Measurements from ENCODE around the gene DERA. TPM values are rescaled to one million over a fixed set of nuclear protein-coding genes. Genes with fewer than 3 reads are reported as not detected.
A peak's percentile ranks its signal among the peaks of the same experiment; 100 is the strongest.
"Not testable (repeated sequence)": the region's sequence is repeated elsewhere in the genome, so short reads cannot be mapped to it uniquely, and the experiment has no call there.

DERA gene
- total and polyA plus RNA-seq, 4 donors: 15.5 to 57.2 (median 23.7) TPM

- no peaks in the 10 kb centered on the region for H3K4me1 ChIP-seq (ENCODE audit: control insufficient read depth in 1 of 2, insufficient read depth in 2 of 2, low read length in 2 of 2)
- WGBS, 2 donors: 77 to 80% methylated on average over 1 of the region's 1 CpG
- no peaks in the 10 kb centered on the region for H3K9me3 ChIP-seq (ENCODE audit: control insufficient read depth, low read length)
- no peak overlapping the region for H3K4me3 ChIP-seq (ENCODE audit: low read length in 2 of 2)
- ATAC-seq (ENCODE audit: low FRiP score) (no peak), DNase-seq (no peak)
- intact Hi-C loops (cut with DNase I): no loop called here
- H3K27ac ChIP-seq (ENCODE audit: low read depth in 1 of 2, low read length in 2 of 2): no peak overlapping the region
- no peaks in the 10 kb centered on the region for H3K27me3 ChIP-seq (ENCODE audit: control insufficient read depth in 1 of 2, insufficient read depth in 2 of 2, low read length in 1 of 2)
- H3K36me3 ChIP-seq (ENCODE audit: control insufficient read depth in 1 of 2, insufficient read depth in 2 of 2, low read length in 1 of 2): peaks cover 3% of the 10 kb centered on the region in 2 donors
Measured at GRCh38 chr12:15963271-15963670, 52.1 kb downstream of the DERA start.

- DNase-seq (no peak), ATAC-seq (ENCODE audit: low FRiP score) (no peak)
- Histone ChIP-seq H3K4me3 (ENCODE audit: low read length in 2 of 2) (no peak overlapping the region), H3K36me3 (ENCODE audit: control insufficient read depth in 1 of 2, insufficient read depth in 2 of 2, low read length in 1 of 2) (peaks cover 0 to 2% of the 10 kb centered on the region in 2 donors), H3K9me3 (ENCODE audit: control insufficient read depth, low read length) (no peaks in the 10 kb centered on the region), H3K27ac (ENCODE audit: low read depth in 1 of 2, low read length in 2 of 2) (no peak overlapping the region), H3K4me1 (ENCODE audit: control insufficient read depth in 1 of 2, insufficient read depth in 2 of 2, low read length in 2 of 2) (no peaks in the 10 kb centered on the region), H3K27me3 (ENCODE audit: control insufficient read depth in 1 of 2, insufficient read depth in 2 of 2, low read length in 1 of 2) (no peaks in the 10 kb centered on the region)
- 78 to 86% methylated on average over 1 of the region's 1 CpG for WGBS, 2 donors
- intact Hi-C loops (cut with DNase I): no loop called here
Measured at GRCh38 chr12:15966426-15966825, 55.3 kb downstream of the DERA start.

- intact Hi-C loops (cut with DNase I); H3K36me3 ChIP-seq (ENCODE audit: control insufficient read depth in 1 of 2, insufficient read depth in 2 of 2, low read length in 1 of 2); H3K4me3 ChIP-seq (ENCODE audit: low read length in 2 of 2); H3K27me3 ChIP-seq (ENCODE audit: control insufficient read depth in 1 of 2, insufficient read depth in 2 of 2, low read length in 1 of 2); DNase-seq; H3K4me1 ChIP-seq (ENCODE audit: control insufficient read depth in 1 of 2, insufficient read depth in 2 of 2, low read length in 2 of 2); H3K9me3 ChIP-seq (ENCODE audit: control insufficient read depth, low read length); H3K27ac ChIP-seq (ENCODE audit: low read depth in 1 of 2, low read length in 2 of 2); ATAC-seq (ENCODE audit: low FRiP score): not testable (repeated sequence)
- WGBS, 2 donors: 96 to 97% methylated on average over 3 of the region's 3 CpGs
Measured at GRCh38 chr12:15967053-15967452, 55.9 kb downstream of the DERA start.

GRCh38 chr12:15971211-15971610 lies 60.1 kb downstream of the DERA start:
- Histone ChIP-seq H3K36me3 (ENCODE audit: control insufficient read depth in 1 of 2, insufficient read depth in 2 of 2, low read length in 1 of 2) (peaks cover 0 to 2% of the 10 kb centered on the region in 2 donors), H3K9me3 (ENCODE audit: control insufficient read depth, low read length) (no peaks in the 10 kb centered on the region), H3K4me3 (ENCODE audit: low read length in 2 of 2) (no peak overlapping the region), H3K27ac (ENCODE audit: low read depth in 1 of 2, low read length in 2 of 2) (no peak overlapping the region), H3K27me3 (ENCODE audit: control insufficient read depth in 1 of 2, insufficient read depth in 2 of 2, low read length in 1 of 2) (no peaks in the 10 kb centered on the region), H3K4me1 (ENCODE audit: control insufficient read depth in 1 of 2, insufficient read depth in 2 of 2, low read length in 2 of 2) (no peaks in the 10 kb centered on the region)
- ATAC-seq (ENCODE audit: low FRiP score): no peak
- intact Hi-C loops (cut with DNase I): no loop called here
- DNase-seq: no peak
- 83 to 84% methylated on average over 3 of the region's 3 CpGs for WGBS, 2 donors

GRCh38 chr12:15972894-15973293 lies 61.8 kb downstream of the DERA start:
- no peak for ATAC-seq (ENCODE audit: low FRiP score)
- peaks cover 0 to 2% of the 10 kb centered on the region in 2 donors for H3K36me3 ChIP-seq (ENCODE audit: control insufficient read depth in 1 of 2, insufficient read depth in 2 of 2, low read length in 1 of 2)

GRCh38 chr12:15977999-15978951 lies 67.1 kb downstream of the DERA start:
- Histone ChIP-seq H3K9me3 (ENCODE audit: control insufficient read depth, low read length) (no peaks in the 10 kb centered on the region), H3K4me1 (ENCODE audit: control insufficient read depth in 1 of 2, insufficient read depth in 2 of 2, low read length in 2 of 2) (peaks cover 3 to 4% of the 10 kb centered on the region in 2 donors), H3K27me3 (ENCODE audit: control insufficient read depth in 1 of 2, insufficient read depth in 2 of 2, low read length in 1 of 2) (no peaks in the 10 kb centered on the region), H3K27ac (ENCODE audit: low read depth in 1 of 2, low read length in 2 of 2) (peak overlapping the region in 1 of 2 donors; percentile 57), H3K36me3 (ENCODE audit: control insufficient read depth in 1 of 2, insufficient read depth in 2 of 2, low read length in 1 of 2) (no peaks in the 10 kb centered on the region), H3K4me3 (ENCODE audit: low read length in 2 of 2) (no peak overlapping the region)
- ATAC-seq (ENCODE audit: low FRiP score): no peak
- intact Hi-C loops (cut with DNase I): no loop called here
- WGBS, 2 donors: 33 to 42% methylated on average over 7 of the region's 7 CpGs
- no peak for DNase-seq

More at GRCh38 chr12:15972894-15973293, 61.8 kb downstream of the DERA start:
- Histone ChIP-seq H3K4me1 (ENCODE audit: control insufficient read depth in 1 of 2, insufficient read depth in 2 of 2, low read length in 2 of 2) (peaks cover 0 to 2% of the 10 kb centered on the region in 2 donors), H3K27ac (ENCODE audit: low read depth in 1 of 2, low read length in 2 of 2) (no peak overlapping the region), H3K27me3 (ENCODE audit: control insufficient read depth in 1 of 2, insufficient read depth in 2 of 2, low read length in 1 of 2) (no peaks in the 10 kb centered on the region), H3K4me3 (ENCODE audit: low read length in 2 of 2) (no peak overlapping the region), H3K9me3 (ENCODE audit: control insufficient read depth, low read length) (no peaks in the 10 kb centered on the region)
- no peak for DNase-seq
- intact Hi-C loops (cut with DNase I): no loop called here
- WGBS, 2 donors: 61 to 79% methylated on average over 4 of the region's 4 CpGs

GRCh38 chr12:15979096-15980092 lies 68.3 kb downstream of the DERA start:
- Histone ChIP-seq H3K9me3 (ENCODE audit: control insufficient read depth, low read length) (no peaks in the 10 kb centered on the region), H3K4me1 (ENCODE audit: control insufficient read depth in 1 of 2, insufficient read depth in 2 of 2, low read length in 2 of 2) (peaks cover 3 to 4% of the 10 kb centered on the region in 2 donors), H3K27me3 (ENCODE audit: control insufficient read depth in 1 of 2, insufficient read depth in 2 of 2, low read length in 1 of 2) (no peaks in the 10 kb centered on the region), H3K4me3 (ENCODE audit: low read length in 2 of 2) (no peak overlapping the region), H3K36me3 (ENCODE audit: control insufficient read depth in 1 of 2, insufficient read depth in 2 of 2, low read length in 1 of 2) (no peaks in the 10 kb centered on the region), H3K27ac (ENCODE audit: low read depth in 1 of 2, low read length in 2 of 2) (peak overlapping the region in 1 of 2 donors; percentile 95)
- no peak for ATAC-seq (ENCODE audit: low FRiP score)
- WGBS, 2 donors: 3 to 4% methylated on average over 2 of the region's 2 CpGs
- no peak for DNase-seq
- intact Hi-C loops (cut with DNase I): loop anchor here in 1 of 2 donors (10.0 kb wide), 1 partner anchor 385 kb away; no protein-coding TSS in a partner anchor

- H3K27me3 ChIP-seq (ENCODE audit: control insufficient read depth in 1 of 2, insufficient read depth in 2 of 2, low read length in 1 of 2): no peaks in the 10 kb centered on the region
- no peaks in the 10 kb centered on the region for H3K9me3 ChIP-seq (ENCODE audit: control insufficient read depth, low read length)
- 44 to 51% methylated on average over 5 of the region's 5 CpGs for WGBS, 2 donors
- DNase-seq (no peak), ATAC-seq (ENCODE audit: low FRiP score) (no peak)
- H3K4me1 ChIP-seq (ENCODE audit: control insufficient read depth in 1 of 2, insufficient read depth in 2 of 2, low read length in 2 of 2): peaks cover 3% of the 10 kb centered on the region in 2 donors
- H3K36me3 ChIP-seq (ENCODE audit: control insufficient read depth in 1 of 2, insufficient read depth in 2 of 2, low read length in 1 of 2): no peaks in the 10 kb centered on the region
- H3K27ac ChIP-seq (ENCODE audit: low read depth in 1 of 2, low read length in 2 of 2): no peak overlapping the region
- no peak overlapping the region for H3K4me3 ChIP-seq (ENCODE audit: low read length in 2 of 2)
- intact Hi-C loops (cut with DNase I): loop anchor here in 1 of 2 donors (10.0 kb wide), 1 partner anchor 383 kb away; no protein-coding TSS in a partner anchor
Measured at GRCh38 chr12:15982071-15982470, 70.9 kb downstream of the DERA start.
